GM18907 (cell line): ENCODE results near the gene PITRM1.

Experiments used
- ATAC-seq: cut with Tn5 transposase; IDR thresholded peaks from one replicate; pipeline ENCODE4 v1.9.1; 2021; ENCODE audit warnings: mild to moderate bottlenecking, moderate library complexity; ENCODE audit not compliant: unreplicated experiment

Gene PITRM1

GRCh38 chr10:3105166-3105565 is 67.4 kb downstream of the PITRM1 start:
- no peak for ATAC-seq

- no peak for ATAC-seq
These were observed 68.2 kb downstream of the PITRM1 start for GRCh38 chr10:3104251-3104918.

- ATAC-seq: no peak
These were observed 68.9 kb downstream of the PITRM1 start for GRCh38 chr10:3103646-3104045.

- ATAC-seq: no peak
These were observed 69.7 kb downstream of the PITRM1 start for GRCh38 chr10:3102720-3103427.

DNA sequence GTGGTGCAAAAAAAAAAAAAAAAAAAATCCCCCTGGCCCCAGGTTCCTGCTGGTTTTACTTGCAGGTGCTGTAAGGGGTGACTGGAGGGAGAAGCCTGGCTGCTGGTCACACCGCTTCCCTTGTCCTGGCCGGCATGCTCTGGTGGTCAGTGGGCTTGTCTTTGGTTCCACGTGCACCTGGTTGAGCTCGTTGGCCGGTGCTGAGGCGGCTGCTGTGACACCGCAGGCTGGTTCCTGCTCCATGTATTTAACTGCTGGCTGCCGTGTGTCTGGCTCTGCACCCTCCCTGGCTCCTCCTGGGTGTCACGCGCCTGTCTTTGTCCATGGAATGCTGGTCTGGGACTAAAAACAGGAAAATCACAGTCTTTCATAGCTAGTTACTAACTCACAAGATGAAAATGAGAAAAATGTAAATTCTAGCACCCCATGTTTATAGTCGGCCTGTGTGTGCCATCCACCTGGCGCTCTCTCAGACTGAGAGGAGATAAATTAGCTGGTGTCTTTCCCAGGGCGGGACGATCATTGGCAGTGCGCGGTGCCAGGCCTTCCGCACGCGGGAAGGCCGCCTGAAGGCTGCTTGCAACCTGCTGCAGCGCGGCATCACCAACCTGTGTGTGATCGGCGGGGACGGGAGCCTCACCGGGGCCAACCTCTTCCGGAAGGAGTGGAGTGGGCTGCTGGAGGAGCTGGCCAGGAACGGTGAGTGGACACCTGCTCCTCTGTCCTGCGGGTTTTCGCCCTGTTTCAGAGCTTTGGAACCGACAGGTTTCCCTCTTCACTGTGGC is 71.5 kb downstream of the PITRM1 start:
- ATAC-seq: no peak

DNA sequence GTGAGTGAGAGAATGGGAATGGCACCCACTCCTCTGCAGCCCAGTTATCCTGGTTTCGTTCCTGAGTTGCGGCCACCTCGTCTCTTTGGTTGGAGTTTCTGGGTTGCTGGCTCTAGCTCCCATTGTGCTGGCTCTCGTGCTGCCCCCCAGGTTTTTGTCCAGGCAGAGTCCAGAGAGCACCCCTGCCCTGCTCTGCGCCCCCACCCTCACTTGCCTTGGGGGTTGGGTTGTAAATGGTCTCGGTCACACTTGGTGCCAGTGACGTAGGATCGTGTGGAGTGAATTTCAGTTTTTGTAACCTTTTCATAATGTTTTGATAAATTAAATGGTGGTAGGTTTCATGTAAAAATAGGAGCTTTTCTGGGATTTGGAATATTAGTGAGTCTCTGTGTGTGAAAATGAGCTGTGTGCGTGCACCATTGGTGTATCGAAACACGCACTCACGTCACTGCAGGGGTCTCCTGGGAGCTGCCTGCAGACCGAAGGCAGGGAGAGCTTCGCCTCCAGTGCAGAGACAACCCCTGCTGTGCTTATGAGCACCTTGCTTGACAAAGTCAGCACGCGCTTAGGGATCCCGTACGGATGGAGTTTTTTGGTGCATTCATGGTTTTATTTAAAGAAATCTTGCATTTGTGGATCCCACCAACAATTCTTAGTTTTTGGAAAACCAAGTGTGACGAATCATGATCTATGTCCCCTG is 72.3 kb downstream of the PITRM1 start:
- no peak for ATAC-seq

- ATAC-seq: no peak
These were observed 73.1 kb downstream of the PITRM1 start for GRCh38 chr10:3099291-3100092.

GRCh38 chr10:3098689-3099088 is 73.9 kb downstream of the PITRM1 start:
- ATAC-seq: no peak

DNA sequence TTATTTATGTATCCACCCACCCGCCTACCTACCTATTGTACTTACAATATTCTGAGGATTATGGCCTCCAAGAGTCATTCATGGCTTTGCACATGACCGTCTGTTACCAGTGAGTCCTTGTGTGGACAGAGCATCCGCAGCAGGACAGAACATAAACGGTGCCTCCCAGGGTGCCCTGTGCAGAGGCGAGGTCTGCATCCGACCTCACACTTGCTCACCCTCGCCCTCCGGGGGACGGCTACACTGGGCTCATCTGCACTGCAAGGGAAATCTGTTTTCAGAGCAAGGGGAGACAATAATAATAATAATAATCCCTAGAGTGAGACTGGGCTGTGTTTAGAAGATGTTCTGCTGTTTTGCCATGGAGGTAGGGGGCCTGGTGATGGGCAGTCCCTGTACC is 75.4 kb downstream of the PITRM1 start:
- no peak for ATAC-seq

- ATAC-seq: no peak
These were observed 76.4 kb downstream of the PITRM1 start for GRCh38 chr10:3096149-3096548.

DNA sequence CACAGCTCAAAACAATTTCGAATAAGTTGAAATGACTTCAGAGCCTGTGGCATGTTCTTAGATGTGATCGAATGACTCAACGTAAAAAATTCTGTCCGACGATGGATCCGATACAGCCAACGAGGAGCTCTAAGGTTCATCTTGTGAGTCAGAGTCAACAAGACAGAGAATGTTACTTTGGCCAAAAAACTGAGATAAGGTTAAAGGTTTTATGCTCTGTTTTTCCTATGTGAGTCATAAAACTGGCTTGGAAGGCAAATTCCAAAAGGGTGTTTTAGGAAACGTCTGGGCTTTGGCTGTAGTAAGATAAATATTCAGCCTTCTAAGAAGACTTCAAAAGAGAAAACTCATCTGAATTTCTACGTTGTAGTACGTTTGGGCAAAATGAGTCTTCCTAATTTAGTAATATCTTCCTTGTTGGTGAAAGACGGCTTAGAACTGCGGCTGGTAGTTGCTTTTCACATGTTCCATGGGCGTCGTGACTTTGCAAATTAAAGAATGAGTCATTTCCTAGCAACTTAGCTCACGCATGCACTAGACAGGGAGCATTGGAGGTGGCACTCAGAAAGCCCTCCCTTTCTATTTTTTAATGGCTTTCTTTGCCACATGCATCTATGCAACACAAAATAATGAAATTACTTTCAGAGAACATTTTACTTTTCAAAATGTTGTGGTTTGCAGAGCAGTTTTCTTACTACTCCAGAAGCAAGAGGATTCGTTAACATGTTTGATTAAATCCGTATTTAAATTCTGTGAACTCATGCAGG is 77.0 kb downstream of the PITRM1 start:
- ATAC-seq: peak; percentile 87

DNA sequence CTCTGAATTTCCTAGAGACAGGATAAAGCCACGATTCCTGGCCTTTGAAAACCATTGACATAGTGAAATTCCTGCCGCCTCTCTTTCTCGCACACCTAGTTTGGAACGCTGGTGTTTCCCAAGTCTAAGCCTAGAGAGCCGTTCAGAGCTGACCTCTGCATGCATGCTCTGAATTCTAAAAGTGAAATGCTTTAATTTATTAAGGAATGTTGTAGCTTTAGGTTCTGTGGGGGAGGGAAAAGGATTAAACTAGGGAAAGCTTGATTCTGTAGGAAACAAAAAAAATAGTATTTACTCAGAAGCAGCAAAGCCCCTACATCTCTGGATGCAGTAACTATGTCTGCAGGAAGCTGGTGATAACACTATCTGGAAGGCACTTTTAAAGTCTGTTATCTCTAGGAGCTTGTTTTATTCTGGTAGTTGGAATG is 78.0 kb downstream of the PITRM1 start:
- ATAC-seq: no peak

- no peak for ATAC-seq
These were observed 78.6 kb downstream of the PITRM1 start for GRCh38 chr10:3093996-3094395.

GRCh38 chr10:3091921-3092320 is 80.7 kb downstream of the PITRM1 start:
- no peak for ATAC-seq

DNA sequence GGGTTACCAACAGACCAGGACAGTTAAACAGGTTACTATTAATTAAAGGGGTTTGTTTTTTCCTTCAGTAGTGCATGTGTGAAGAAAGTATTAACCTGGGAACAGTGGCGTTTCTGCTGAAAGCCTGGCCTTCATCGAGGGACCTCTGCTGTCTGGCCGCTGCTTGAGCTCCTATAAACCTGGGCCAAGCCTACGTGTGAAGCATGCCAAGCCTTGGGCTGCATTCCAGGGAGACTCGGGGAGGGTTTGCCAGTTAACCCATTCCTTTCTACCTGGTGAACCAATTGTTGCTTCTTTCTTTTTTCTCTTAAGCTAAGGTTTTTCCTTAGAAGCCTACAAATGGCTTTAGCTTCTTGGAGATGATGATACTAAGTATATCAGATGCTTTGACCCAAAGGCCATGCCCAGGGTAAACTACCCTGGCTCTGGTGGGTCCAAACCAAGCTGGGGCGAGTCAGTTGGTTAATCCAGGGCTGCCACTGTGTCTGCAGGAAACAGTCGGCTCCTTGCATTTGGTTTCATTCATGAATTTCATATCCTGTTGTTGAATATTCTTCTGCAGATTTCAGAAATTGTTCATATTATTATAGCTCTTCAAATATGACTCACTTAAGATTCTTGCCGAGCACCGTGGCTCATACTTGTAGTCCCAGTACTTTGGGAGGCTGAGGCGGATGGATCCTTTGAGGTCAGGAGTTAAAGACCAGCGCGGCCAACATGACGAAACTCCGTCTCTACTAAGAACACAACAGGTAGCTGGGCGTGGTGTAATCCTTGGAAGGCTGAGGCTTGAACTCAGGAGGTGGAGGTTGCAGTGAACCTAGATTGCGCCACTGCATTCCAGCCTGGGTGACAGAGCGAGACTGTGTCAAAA is 81.4 kb downstream of the PITRM1 start:
- ATAC-seq: no peak

- ATAC-seq: no peak
These were observed 82.2 kb downstream of the PITRM1 start for GRCh38 chr10:3090388-3090787.
